ENCODE measurements around the gene ARF3.
"Not testable (repeated sequence)": the region's sequence is repeated elsewhere in the genome, so short reads cannot be mapped to it uniquely, and the experiment has no call there.

The ARF3 gene

GRCh38 chr12:48924617-48925303 lies 32.5 kb downstream of the ARF3 start:
- DNase-seq = peak; percentile 9

- no peak for DNase-seq
These were observed 34.2 kb downstream of the ARF3 start for GRCh38 chr12:48923117-48923516.

GRCh38 chr12:48917857-48918537 lies 39.3 kb downstream of the ARF3 start:
- DNase-seq = no peak

GRCh38 chr12:48910196-48910595 lies 47.1 kb downstream of the ARF3 start:
- DNase-seq = no peak

- DNase-seq = not testable (repeated sequence)
These were observed 47.6 kb downstream of the ARF3 start for GRCh38 chr12:48909698-48910097.

- no peak for DNase-seq
These were observed 50.0 kb downstream of the ARF3 start for GRCh38 chr12:48907245-48907644.

- DNase-seq = peak; percentile 66
These were observed 53.3 kb downstream of the ARF3 start for GRCh38 chr12:48903982-48904411.

GRCh38 chr12:48903363-48903981 lies 53.8 kb downstream of the ARF3 start:
- no peak for DNase-seq

GRCh38 chr12:48901278-48901677 lies 56.0 kb downstream of the ARF3 start:
- DNase-seq = no peak

- no peak for DNase-seq
These were observed 57.6 kb downstream of the ARF3 start for GRCh38 chr12:48899651-48900050.

- no peak for DNase-seq
These were observed 63.0 kb downstream of the ARF3 start for GRCh38 chr12:48894271-48894670.

- peak; percentile 14 for DNase-seq
These were observed 66.4 kb downstream of the ARF3 start for GRCh38 chr12:48890657-48891418.

- no peak for DNase-seq
These were observed 67.6 kb downstream of the ARF3 start for GRCh38 chr12:48889679-48890078.
